Transverse colon (tissue), 4 donors: ENCODE data around the gene AHDC1. TPM values are rescaled to one million over a fixed set of nuclear protein-coding genes. Genes with fewer than 3 reads are reported as not detected.

Source experiments
- DNase-seq: peaks from one replicate; pipeline ENCODE4 v3.0.0-alpha.2; 2019
- H3K27ac ChIP-seq, 4 donors: fragments of 200-600 bp; sonication (generic); 2 replicates each; pipeline ENCODE4 v1.5.1; 2016 to 2018; ENCODE audit warnings: inconsistent platforms in 4 of 4
- H3K27me3 ChIP-seq: fragments of 200-600 bp; sonication (generic); 2 replicates; pipeline ENCODE4 v1.5.1; 2017; ENCODE audit warnings: inconsistent platforms
- H3K36me3 ChIP-seq, 4 donors: fragments of 200-600 bp; sonication (generic); 2 replicates each; pipeline ENCODE4 v1.5.1; 2017 to 2019; ENCODE audit warnings: inconsistent platforms in 4 of 4
- H3K4me1 ChIP-seq, 4 donors: fragments of 200-600 bp; sonication (generic); 2 replicates each; pipeline ENCODE4 v1.5.1; 2017 to 2020; ENCODE audit warnings: inconsistent platforms in 4 of 4
- H3K4me3 ChIP-seq, 4 donors: fragments of 200-600 bp; sonication (generic); 1 replicate in 1 of 4; 2 replicates in 3 of 4; pipeline versions ENCODE4 v1.5.1 to v1.6.1; 2017 to 2019; ENCODE audit warnings: inconsistent platforms in 4 of 4
- H3K9me3 ChIP-seq, 2 donors: fragments of 200-600 bp; sonication (generic); 2 replicates each; pipeline ENCODE4 v1.5.1; 2017 to 2019; ENCODE audit warnings: inconsistent platforms in 2 of 2
- EP300 ChIP-seq: sonication (generic); formaldehyde crosslinking; IDR thresholded peaks from one replicate; pipeline ENCODE4 v1.6.1; 2017; ENCODE audit warnings: antibody characterized with exemption, low read depth
- POLR2A ChIP-seq: fragments of 450-650 bp; IDR thresholded peaks from one replicate; pipeline ENCODE4 v1.6.1; 2016; ENCODE audit warnings: antibody characterized with exemption, mild to moderate bottlenecking, moderate library complexity
- POLR2AphosphoS5 ChIP-seq, 3 donors: sonication (generic); formaldehyde crosslinking; IDR thresholded peaks; one replicate each; pipeline ENCODE4 v1.6.1; 2016; ENCODE audit warnings: antibody characterized with exemption in 3 of 3
- WGBS, 2 donors: methylation state at CpG; one replicate each; pipeline ENCODE4 v1.1.5; 2018; ENCODE audit warnings: low coverage in 1 of 2; 5-methylcytosine and 5-hydroxymethylcytosine counted together
- in situ Hi-C, 4 donors: fragments of 200-750 bp; cut with MboI; loops; one replicate each; pipeline versions ENCODE4 v1.15.0 to v1.15.1; 2017; ENCODE audit warnings: low sequenced_read_pairs in 3 of 4, low pct_ligation_motif_present in 1 of 4, low pct_unique_long_range_greater_than_20kb in 1 of 4
- intact Hi-C: fragments of 100-400 bp; cut with DNase I; formaldehyde crosslinking; loops from one replicate; pipeline ENCODE4 v1.15.1; 2023; ENCODE audit warnings: low total_unique reads
- total RNA-seq, 4 donors: library from RNA; depleted of rRNA; stranded (reverse); fragments of >200 nt; gene quantifications; one replicate each; pipeline ENCODE4 v1.1.0, GENCODE V29; 2016
- TF ChIP-seq, protein P1 (sequence below), 5 experiments: fragments of 200-600 bp in 3 of 5; fragments of 450-650 bp in 2 of 5; sonication (generic) in 3 of 5; IDR thresholded peaks; 1 replicate in 2 of 5; 2 replicates in 3 of 5; pipeline ENCODE4 v1.5.1; 2016 to 2017; ENCODE audit warnings: antibody characterized with exemption in 5 of 5, inconsistent platforms in 3 of 5, mild to moderate bottlenecking in 2 of 5, moderate library complexity in 1 of 5

Gene AHDC1
- total RNA-seq, 4 donors from 2014 or later, result 11.7 to 34.4 (median 21.3) TPM

DNA sequence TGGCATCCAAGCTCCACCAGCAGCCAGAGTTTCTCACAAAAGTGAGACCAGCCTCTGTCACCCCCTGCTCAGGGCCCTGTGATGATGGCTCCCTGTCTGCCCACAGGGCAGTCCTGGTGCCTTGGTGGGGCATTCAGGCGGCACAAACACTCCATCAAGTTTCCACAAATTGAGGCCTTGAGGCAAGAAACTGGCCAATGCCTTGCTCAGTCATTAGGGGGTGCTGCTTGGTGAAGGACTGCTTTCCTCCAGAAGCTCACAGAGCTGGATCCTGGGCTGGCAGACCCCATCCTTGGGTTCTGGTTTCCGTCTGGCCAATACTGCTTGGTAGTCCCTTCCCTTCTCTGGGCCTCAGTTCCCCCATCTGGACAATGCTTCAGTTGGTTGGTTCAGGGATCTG, 12.5 kb upstream of the AHDC1 start:
- 96% methylated on average over 2 of the region's 2 CpGs; no CpG with 5 or more reads in 1 of the 2 donors for WGBS, 2 donors
- Histone ChIP-seq H3K36me3 (no peaks in the 10 kb centered on the region), H3K27ac (no peak overlapping the region), H3K4me1 (peaks cover 0 to 5% (median 0%) of the 10 kb centered on the region in 4 donors), H3K4me3 (no peak overlapping the region), H3K27me3 (no peaks in the 10 kb centered on the region), H3K9me3 (no peaks in the 10 kb centered on the region)
- no peak for DNase-seq
- intact Hi-C loops, result no loop called here
- TF ChIP-seq POLR2A, result no peak
- TF ChIP-seq POLR2AphosphoS5 (IDR thresholded peaks at IDR 0.05), result no peak
- TF ChIP-seq, protein P1, sequence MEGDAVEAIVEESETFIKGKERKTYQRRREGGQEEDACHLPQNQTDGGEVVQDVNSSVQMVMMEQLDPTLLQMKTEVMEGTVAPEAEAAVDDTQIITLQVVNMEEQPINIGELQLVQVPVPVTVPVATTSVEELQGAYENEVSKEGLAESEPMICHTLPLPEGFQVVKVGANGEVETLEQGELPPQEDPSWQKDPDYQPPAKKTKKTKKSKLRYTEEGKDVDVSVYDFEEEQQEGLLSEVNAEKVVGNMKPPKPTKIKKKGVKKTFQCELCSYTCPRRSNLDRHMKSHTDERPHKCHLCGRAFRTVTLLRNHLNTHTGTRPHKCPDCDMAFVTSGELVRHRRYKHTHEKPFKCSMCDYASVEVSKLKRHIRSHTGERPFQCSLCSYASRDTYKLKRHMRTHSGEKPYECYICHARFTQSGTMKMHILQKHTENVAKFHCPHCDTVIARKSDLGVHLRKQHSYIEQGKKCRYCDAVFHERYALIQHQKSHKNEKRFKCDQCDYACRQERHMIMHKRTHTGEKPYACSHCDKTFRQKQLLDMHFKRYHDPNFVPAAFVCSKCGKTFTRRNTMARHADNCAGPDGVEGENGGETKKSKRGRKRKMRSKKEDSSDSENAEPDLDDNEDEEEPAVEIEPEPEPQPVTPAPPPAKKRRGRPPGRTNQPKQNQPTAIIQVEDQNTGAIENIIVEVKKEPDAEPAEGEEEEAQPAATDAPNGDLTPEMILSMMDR (IDR thresholded peaks at IDR 0.05), result no peak
- TF ChIP-seq EP300, result no peak
- in situ Hi-C loops, result loop anchor here in 1 of 4 donors (10.0 kb wide), 1 partner anchor 48 kb away; no protein-coding TSS in a partner anchor

- Histone ChIP-seq H3K36me3 (no peaks in the 10 kb centered on the region), H3K4me3 (no peak overlapping the region), H3K4me1 (peaks cover 0 to 5% (median 0%) of the 10 kb centered on the region in 4 donors), H3K27ac (no peak overlapping the region), H3K9me3 (no peaks in the 10 kb centered on the region), H3K27me3 (no peaks in the 10 kb centered on the region)
- TF ChIP-seq EP300 (no peak), POLR2AphosphoS5 (IDR thresholded peaks at IDR 0.05) (no peak), POLR2A (no peak)
- TF ChIP-seq, protein P1 (IDR thresholded peaks at IDR 0.05), result no peak
- DNase-seq, result no peak
- in situ Hi-C loops (loop anchor here in 1 of 4 donors (10.0 kb wide), 1 partner anchor 49 kb away; no protein-coding TSS in a partner anchor), intact Hi-C loops (no loop called here)
- 73 to 82% methylated on average over 3 to 39 of the region's 41 CpGs for WGBS, 2 donors
Observed at GRCh38 chr1:27615346-27616192, 11.6 kb upstream of the AHDC1 start.

GRCh38 chr1:27614625-27615344, 10.8 kb upstream of the AHDC1 start:
- intact Hi-C loops, result no loop called here

More at GRCh38 chr1:27614625-27615344, 10.8 kb upstream of the AHDC1 start:
- Histone ChIP-seq H3K27ac (no peak overlapping the region), H3K4me1 (peaks cover 0 to 5% (median 0%) of the 10 kb centered on the region in 4 donors), H3K4me3 (no peak overlapping the region), H3K9me3 (no peaks in the 10 kb centered on the region), H3K27me3 (no peaks in the 10 kb centered on the region), H3K36me3 (no peaks in the 10 kb centered on the region)
- WGBS, 2 donors, result 50% methylated on average over 26 of the region's 26 CpGs; no CpG with 5 or more reads in 1 of the 2 donors
- in situ Hi-C loops, result loop anchor here in 1 of 4 donors (10.0 kb wide), 1 partner anchor 50 kb away; no protein-coding TSS in a partner anchor
- DNase-seq, result no peak
- TF ChIP-seq POLR2A (no peak), POLR2AphosphoS5 (IDR thresholded peaks at IDR 0.05) (no peak)
- TF ChIP-seq, protein P1 (IDR thresholded peaks at IDR 0.05), result no peak
